ENCODE results near the gene POU2AF3. TPM values are rescaled to one million over a fixed set of nuclear protein-coding genes. Genes with fewer than 3 reads are reported as not detected.

Gene POU2AF3
- total RNA-seq, 1 experiment from 2014 or later: 2.7 TPM

DNA sequence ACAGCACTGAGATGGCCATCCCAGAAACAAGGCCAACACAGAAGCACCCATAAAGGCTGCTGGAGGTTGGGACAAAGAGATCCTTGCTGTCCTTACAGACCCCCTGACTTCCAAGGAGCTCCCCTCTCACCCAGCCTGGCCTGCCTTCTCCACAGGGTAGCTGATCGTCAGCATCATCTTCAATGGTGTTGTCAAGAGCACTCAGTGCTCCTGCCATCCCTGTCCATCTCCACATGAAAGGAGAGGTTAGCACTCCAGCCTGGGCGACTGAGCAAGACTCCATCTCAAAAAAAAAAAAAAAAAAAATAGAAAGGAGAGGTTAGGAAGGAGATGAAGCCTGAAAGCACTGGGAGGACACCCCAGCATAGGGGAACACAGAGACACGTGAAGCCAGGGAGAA is 2.1 kb upstream of the POU2AF3 start:
- CTCF ChIA-PET: interaction anchor here (0.7 kb wide), 1 partner anchor 292 kb away, joined by 3 read pairs; no protein-coding TSS in a partner anchor
- TF ChIP-seq NR3C1 (CRISPR knock-in tag; conservative IDR thresholded peaks at IDR 0.05; ENCODE audit: low read depth): no peak
- no peak for TF ChIP-seq CREB1 (CRISPR knock-in tag; IDR thresholded peaks at IDR 0.05)
- TF ChIP-seq, protein P1, sequence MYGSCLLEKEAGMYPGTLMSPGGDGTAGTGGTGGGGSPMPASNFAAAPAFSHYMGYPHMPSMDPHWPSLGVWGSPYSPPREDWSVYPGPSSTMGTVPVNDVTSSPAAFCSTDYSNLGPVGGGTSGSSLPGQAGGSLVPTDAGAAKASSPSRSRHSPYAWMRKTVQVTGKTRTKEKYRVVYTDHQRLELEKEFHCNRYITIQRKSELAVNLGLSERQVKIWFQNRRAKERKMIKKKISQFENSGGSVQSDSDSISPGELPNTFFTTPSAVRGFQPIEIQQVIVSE (CRISPR knock-in tag; IDR thresholded peaks at IDR 0.05; ENCODE audit: borderline replicate concordance): no peak
- TF ChIP-seq, protein P2, sequence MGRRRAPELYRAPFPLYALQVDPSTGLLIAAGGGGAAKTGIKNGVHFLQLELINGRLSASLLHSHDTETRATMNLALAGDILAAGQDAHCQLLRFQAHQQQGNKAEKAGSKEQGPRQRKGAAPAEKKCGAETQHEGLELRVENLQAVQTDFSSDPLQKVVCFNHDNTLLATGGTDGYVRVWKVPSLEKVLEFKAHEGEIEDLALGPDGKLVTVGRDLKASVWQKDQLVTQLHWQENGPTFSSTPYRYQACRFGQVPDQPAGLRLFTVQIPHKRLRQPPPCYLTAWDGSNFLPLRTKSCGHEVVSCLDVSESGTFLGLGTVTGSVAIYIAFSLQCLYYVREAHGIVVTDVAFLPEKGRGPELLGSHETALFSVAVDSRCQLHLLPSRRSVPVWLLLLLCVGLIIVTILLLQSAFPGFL (CRISPR knock-in tag; IDR thresholded peaks at IDR 0.05; ENCODE audit: borderline replicate concordance): no peak
- no peak for TF ChIP-seq TCF7 (CRISPR knock-in tag; IDR thresholded peaks at IDR 0.05; ENCODE audit: low read depth)
- TF ChIP-seq MYBL2 (CRISPR knock-in tag; IDR thresholded peaks at IDR 0.05): no peak
- TF ChIP-seq, protein P3, sequence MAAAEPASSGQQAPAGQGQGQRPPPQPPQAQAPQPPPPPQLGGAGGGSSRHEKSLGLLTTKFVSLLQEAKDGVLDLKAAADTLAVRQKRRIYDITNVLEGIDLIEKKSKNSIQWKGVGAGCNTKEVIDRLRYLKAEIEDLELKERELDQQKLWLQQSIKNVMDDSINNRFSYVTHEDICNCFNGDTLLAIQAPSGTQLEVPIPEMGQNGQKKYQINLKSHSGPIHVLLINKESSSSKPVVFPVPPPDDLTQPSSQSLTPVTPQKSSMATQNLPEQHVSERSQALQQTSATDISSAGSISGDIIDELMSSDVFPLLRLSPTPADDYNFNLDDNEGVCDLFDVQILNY (CRISPR knock-in tag; IDR thresholded peaks at IDR 0.05): no peak
- TF ChIP-seq ZBTB21 (CRISPR knock-in tag; IDR thresholded peaks at IDR 0.05; ENCODE audit: borderline replicate concordance): no peak
- TF ChIP-seq, protein P4, sequence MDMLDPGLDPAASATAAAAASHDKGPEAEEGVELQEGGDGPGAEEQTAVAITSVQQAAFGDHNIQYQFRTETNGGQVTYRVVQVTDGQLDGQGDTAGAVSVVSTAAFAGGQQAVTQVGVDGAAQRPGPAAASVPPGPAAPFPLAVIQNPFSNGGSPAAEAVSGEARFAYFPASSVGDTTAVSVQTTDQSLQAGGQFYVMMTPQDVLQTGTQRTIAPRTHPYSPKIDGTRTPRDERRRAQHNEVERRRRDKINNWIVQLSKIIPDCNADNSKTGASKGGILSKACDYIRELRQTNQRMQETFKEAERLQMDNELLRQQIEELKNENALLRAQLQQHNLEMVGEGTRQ (CRISPR knock-in tag; IDR thresholded peaks at IDR 0.05): no peak
- TF ChIP-seq, protein P5, sequence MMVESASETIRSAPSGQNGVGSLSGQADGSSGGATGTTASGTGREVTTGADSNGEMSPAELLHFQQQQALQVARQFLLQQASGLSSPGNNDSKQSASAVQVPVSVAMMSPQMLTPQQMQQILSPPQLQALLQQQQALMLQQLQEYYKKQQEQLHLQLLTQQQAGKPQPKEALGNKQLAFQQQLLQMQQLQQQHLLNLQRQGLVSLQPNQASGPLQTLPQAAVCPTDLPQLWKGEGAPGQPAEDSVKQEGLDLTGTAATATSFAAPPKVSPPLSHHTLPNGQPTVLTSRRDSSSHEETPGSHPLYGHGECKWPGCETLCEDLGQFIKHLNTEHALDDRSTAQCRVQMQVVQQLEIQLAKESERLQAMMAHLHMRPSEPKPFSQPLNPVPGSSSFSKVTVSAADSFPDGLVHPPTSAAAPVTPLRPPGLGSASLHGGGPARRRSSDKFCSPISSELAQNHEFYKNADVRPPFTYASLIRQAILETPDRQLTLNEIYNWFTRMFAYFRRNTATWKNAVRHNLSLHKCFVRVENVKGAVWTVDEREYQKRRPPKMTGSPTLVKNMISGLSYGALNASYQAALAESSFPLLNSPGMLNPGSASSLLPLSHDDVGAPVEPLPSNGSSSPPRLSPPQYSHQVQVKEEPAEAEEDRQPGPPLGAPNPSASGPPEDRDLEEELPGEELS (CRISPR knock-in tag; IDR thresholded peaks at IDR 0.05): no peak
- TF ChIP-seq, protein P6, sequence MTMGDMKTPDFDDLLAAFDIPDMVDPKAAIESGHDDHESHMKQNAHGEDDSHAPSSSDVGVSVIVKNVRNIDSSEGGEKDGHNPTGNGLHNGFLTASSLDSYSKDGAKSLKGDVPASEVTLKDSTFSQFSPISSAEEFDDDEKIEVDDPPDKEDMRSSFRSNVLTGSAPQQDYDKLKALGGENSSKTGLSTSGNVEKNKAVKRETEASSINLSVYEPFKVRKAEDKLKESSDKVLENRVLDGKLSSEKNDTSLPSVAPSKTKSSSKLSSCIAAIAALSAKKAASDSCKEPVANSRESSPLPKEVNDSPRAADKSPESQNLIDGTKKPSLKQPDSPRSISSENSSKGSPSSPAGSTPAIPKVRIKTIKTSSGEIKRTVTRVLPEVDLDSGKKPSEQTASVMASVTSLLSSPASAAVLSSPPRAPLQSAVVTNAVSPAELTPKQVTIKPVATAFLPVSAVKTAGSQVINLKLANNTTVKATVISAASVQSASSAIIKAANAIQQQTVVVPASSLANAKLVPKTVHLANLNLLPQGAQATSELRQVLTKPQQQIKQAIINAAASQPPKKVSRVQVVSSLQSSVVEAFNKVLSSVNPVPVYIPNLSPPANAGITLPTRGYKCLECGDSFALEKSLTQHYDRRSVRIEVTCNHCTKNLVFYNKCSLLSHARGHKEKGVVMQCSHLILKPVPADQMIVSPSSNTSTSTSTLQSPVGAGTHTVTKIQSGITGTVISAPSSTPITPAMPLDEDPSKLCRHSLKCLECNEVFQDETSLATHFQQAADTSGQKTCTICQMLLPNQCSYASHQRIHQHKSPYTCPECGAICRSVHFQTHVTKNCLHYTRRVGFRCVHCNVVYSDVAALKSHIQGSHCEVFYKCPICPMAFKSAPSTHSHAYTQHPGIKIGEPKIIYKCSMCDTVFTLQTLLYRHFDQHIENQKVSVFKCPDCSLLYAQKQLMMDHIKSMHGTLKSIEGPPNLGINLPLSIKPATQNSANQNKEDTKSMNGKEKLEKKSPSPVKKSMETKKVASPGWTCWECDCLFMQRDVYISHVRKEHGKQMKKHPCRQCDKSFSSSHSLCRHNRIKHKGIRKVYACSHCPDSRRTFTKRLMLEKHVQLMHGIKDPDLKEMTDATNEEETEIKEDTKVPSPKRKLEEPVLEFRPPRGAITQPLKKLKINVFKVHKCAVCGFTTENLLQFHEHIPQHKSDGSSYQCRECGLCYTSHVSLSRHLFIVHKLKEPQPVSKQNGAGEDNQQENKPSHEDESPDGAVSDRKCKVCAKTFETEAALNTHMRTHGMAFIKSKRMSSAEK (CRISPR knock-in tag; IDR thresholded peaks at IDR 0.05; ENCODE audit: borderline replicate concordance): no peak
- TF ChIP-seq ESRRA (CRISPR knock-in tag; IDR thresholded peaks at IDR 0.05; ENCODE audit: borderline replicate concordance): no peak
- TF ChIP-seq, protein P7, sequence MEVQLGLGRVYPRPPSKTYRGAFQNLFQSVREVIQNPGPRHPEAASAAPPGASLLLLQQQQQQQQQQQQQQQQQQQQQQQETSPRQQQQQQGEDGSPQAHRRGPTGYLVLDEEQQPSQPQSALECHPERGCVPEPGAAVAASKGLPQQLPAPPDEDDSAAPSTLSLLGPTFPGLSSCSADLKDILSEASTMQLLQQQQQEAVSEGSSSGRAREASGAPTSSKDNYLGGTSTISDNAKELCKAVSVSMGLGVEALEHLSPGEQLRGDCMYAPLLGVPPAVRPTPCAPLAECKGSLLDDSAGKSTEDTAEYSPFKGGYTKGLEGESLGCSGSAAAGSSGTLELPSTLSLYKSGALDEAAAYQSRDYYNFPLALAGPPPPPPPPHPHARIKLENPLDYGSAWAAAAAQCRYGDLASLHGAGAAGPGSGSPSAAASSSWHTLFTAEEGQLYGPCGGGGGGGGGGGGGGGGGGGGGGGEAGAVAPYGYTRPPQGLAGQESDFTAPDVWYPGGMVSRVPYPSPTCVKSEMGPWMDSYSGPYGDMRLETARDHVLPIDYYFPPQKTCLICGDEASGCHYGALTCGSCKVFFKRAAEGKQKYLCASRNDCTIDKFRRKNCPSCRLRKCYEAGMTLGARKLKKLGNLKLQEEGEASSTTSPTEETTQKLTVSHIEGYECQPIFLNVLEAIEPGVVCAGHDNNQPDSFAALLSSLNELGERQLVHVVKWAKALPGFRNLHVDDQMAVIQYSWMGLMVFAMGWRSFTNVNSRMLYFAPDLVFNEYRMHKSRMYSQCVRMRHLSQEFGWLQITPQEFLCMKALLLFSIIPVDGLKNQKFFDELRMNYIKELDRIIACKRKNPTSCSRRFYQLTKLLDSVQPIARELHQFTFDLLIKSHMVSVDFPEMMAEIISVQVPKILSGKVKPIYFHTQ (CRISPR knock-in tag; IDR thresholded peaks at IDR 0.05): no peak
- no peak for TF ChIP-seq ETV6 (CRISPR knock-in tag; IDR thresholded peaks at IDR 0.05)
- TF ChIP-seq NFATC4 (CRISPR knock-in tag; IDR thresholded peaks at IDR 0.05): no peak

More for the DNA sequence above, 2.1 kb upstream of the POU2AF3 start:
- no peaks in the 10 kb centered on the region for H3K9me3 Mint-ChIP-seq
- DNase-seq (ENCODE audit: low spot score): no peak
- no peak overlapping the region for H3K27ac Mint-ChIP-seq
- H3K4me3 Mint-ChIP-seq: no peak overlapping the region
- H3K4me1 Mint-ChIP-seq: peaks cover 19% of the 10 kb centered on the region
- POLR2A ChIA-PET: interaction anchor here (0.5 kb wide), 1 partner anchor 150 kb away, joined by 6 read pairs; no protein-coding TSS in a partner anchor
- H3K36me3 Mint-ChIP-seq: no peaks in the 10 kb centered on the region
- ATAC-seq: no peak
- H3K27me3 Mint-ChIP-seq (ENCODE audit: low read depth): peaks cover 26% of the 10 kb centered on the region

All from WTC11 (cell line).